ENCODE measurements around the gene DOCK4. TPM values are rescaled to one million over a fixed set of nuclear protein-coding genes. Genes with fewer than 3 reads are reported as not detected.

The DOCK4 gene
- total and polyA plus RNA-seq, 2 of the 8 experiments (the other 6 are each of a cell fraction or from before 2014, with no cell fraction given) = 5.1 to 23.6 TPM

DNA sequence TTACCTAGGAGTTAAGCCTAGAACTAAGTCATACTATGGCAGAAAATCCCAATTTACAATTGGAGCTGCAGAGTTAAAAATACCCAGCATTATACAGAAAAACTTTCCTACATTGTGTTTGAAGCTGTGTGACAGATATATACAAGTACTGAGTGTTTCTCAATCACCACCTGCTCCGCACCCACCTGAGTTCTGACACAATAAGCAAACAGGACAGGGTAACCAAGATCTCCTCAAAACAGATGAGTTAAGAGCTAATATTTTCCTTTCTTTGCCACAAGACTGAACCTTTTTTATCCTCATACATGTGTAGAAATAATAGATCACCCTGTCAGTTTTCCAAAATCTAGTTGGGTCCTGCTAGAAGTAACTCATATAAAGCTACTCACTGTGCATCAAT is 186.3 kb downstream of the DOCK4 start:
- 89% methylated on average over 1 of the region's 1 CpG; no CpG with 5 or more reads in 1 of the 2 experiments for WGBS, 2 experiments (ENCODE audit: extremely low coverage in 1 of 2, insufficient coverage in 1 of 2, insufficient read length in 1 of 2, insufficient replicate concordance in 2 of 2, low coverage in 1 of 2, low lambda C conversion rate in 2 of 2, missing lambda C conversion rate in 1 of 2)
- POLR2A ChIA-PET (ENCODE audit: partially characterized antibody) = interaction anchor here (1.3 kb wide), 1 partner anchor 13 kb away, joined by 3 read pairs; no protein-coding TSS in a partner anchor
- H3K4me2 ChIP-seq (ENCODE audit: insufficient read depth in 1 of 2, low read depth in 2 of 2, low read length in 2 of 2) = no peak overlapping the region
- TF ChIP-seq BCL11A (IDR thresholded peaks at IDR 0.05; ENCODE audit: low read depth in 2 of 2, low read length in 2 of 2) (no peak), FOSL1 (IDR thresholded peaks at IDR 0.05; ENCODE audit: insufficient read depth, low read depth, low read length) (no peak), KDM4A (IDR thresholded peaks at IDR 0.05; ENCODE audit: low read depth, low read length, severe bottlenecking) (no peak), EP300 (IDR thresholded peaks at IDR 0.05; ENCODE audit: borderline replicate concordance in 1 of 2, low read depth in 2 of 2, low read length in 2 of 2) (no peak), TAF7 (optimal IDR thresholded peaks at IDR 0.05; ENCODE audit: borderline replicate concordance, low read depth, low read length) (no peak), TEAD4 (IDR thresholded peaks at IDR 0.05; ENCODE audit: low read depth, low read length) (no peak), NRF1 (IDR thresholded peaks at IDR 0.05; ENCODE audit: low read depth, low read length) (no peak), JUN (IDR thresholded peaks at IDR 0.05; ENCODE audit: low read depth, low read length) (no peak), SAP30 (IDR thresholded peaks at IDR 0.05; ENCODE audit: insufficient read depth, insufficient replicate concordance, low read length) (no peak)
- TF ChIP-seq, protein P1, sequence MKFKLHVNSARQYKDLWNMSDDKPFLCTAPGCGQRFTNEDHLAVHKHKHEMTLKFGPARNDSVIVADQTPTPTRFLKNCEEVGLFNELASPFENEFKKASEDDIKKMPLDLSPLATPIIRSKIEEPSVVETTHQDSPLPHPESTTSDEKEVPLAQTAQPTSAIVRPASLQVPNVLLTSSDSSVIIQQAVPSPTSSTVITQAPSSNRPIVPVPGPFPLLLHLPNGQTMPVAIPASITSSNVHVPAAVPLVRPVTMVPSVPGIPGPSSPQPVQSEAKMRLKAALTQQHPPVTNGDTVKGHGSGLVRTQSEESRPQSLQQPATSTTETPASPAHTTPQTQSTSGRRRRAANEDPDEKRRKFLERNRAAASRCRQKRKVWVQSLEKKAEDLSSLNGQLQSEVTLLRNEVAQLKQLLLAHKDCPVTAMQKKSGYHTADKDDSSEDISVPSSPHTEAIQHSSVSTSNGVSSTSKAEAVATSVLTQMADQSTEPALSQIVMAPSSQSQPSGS (IDR thresholded peaks at IDR 0.05; ENCODE audit: low read length) = no peak
- TF ChIP-seq, protein P2, sequence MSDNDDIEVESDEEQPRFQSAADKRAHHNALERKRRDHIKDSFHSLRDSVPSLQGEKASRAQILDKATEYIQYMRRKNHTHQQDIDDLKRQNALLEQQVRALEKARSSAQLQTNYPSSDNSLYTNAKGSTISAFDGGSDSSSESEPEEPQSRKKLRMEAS (IDR thresholded peaks at IDR 0.05) = no peak

More for the DNA sequence above, 186.3 kb downstream of the DOCK4 start:
- DNase-seq (ENCODE audit: low read depth in 1 of 2, low spot score in 2 of 2) = no peak
- FAIRE-seq = no peak
- H3K27ac ChIP-seq (ENCODE audit: low read depth, low read length) = no peak overlapping the region
- H3K9me3 ChIP-seq (ENCODE audit: insufficient read depth in 2 of 2, low read depth in 1 of 2, low read length in 1 of 2) = no peaks in the 10 kb centered on the region
- no peak overlapping the region for H3K4me3 ChIP-seq (ENCODE audit: extremely low read depth in 1 of 4, insufficient read depth in 2 of 4, low read depth in 3 of 4, low read length in 4 of 4)
- H2BK20ac ChIP-seq (ENCODE audit: low read length) = no peak overlapping the region
- no peak overlapping the region for H3K56ac ChIP-seq (replicated peaks; ENCODE audit: insufficient read length, low read depth, low read length)
- no peak overlapping the region for H4K8ac ChIP-seq (ENCODE audit: extremely low read depth, insufficient read depth, low read length)
- H2BK12ac ChIP-seq (ENCODE audit: low read depth, low read length) = no peak overlapping the region
- no peak overlapping the region for H4K5ac ChIP-seq (ENCODE audit: insufficient read length, low read depth, low read length)
- H2AK5ac ChIP-seq (ENCODE audit: low read depth, low read length) = no peak overlapping the region
- H4K91ac ChIP-seq (replicated peaks; ENCODE audit: insufficient read length, low read length) = no peak overlapping the region
- H3K27me3 ChIP-seq (replicated peaks in 1 of 4; ENCODE audit: control insufficient read depth in 3 of 4, extremely low read depth in 1 of 4, insufficient read depth in 3 of 4, low read length in 3 of 4) = no peaks in the 10 kb centered on the region
- H3K14ac ChIP-seq (ENCODE audit: insufficient read length) = no peak overlapping the region
- no peaks in the 10 kb centered on the region for H3K79me1 ChIP-seq (ENCODE audit: low read depth, low read length)
- no peak overlapping the region for H2BK5ac ChIP-seq (ENCODE audit: low read depth, low read length)
- H3K4ac ChIP-seq (replicated peaks; ENCODE audit: insufficient read length, low read depth, low read length) = no peak overlapping the region
- peaks cover 0 to 3% of the 10 kb centered on the region in 2 experiments; a peak in 1 of 4 replicates for H3K79me2 ChIP-seq (ENCODE audit: control insufficient read depth in 1 of 2, insufficient read depth in 2 of 2, low read length in 2 of 2)
- H3K18ac ChIP-seq (ENCODE audit: extremely low read depth, low read length) = no peak overlapping the region
- no peaks in the 10 kb centered on the region for H3K23me2 ChIP-seq (ENCODE audit: low read depth, low read length)
- no peak overlapping the region for H3K9ac ChIP-seq (replicated peaks in 1 of 4; ENCODE audit: extremely low read depth in 1 of 4, low read depth in 3 of 4, low read length in 3 of 4)
- no peaks in the 10 kb centered on the region for H4K20me1 ChIP-seq (replicated peaks in 1 of 2; ENCODE audit: control insufficient read depth in 1 of 2, insufficient read depth in 2 of 2, low read length in 2 of 2)
- H2BK15ac ChIP-seq (ENCODE audit: low read length) = no peak overlapping the region
- H2BK120ac ChIP-seq (replicated peaks; ENCODE audit: low read depth, low read length) = no peak overlapping the region
- no peak overlapping the region for H2AFZ ChIP-seq (ENCODE audit: low read length)
- CTCF ChIA-PET (ENCODE audit: partially characterized antibody) = interaction anchor here (1.1 to 1.7 kb wide), 5 partner anchors 10 to 195 kb away, joined by 3 read pairs; no protein-coding TSS in a partner anchor
- H3K4me1 ChIP-seq (replicated peaks in 1 of 4; ENCODE audit: control insufficient read depth in 3 of 4, insufficient read depth in 4 of 4, low read length in 3 of 4) = no peaks in the 10 kb centered on the region
- no peaks in the 10 kb centered on the region for H3K36me3 ChIP-seq (ENCODE audit: control insufficient read depth in 2 of 4, insufficient read depth in 4 of 4, low read length in 3 of 4)
- H3K23ac ChIP-seq (ENCODE audit: insufficient read length) = no peak overlapping the region

Measured in H1 (cell line).